ENCODE measurements around the gene FBXL19. TPM values are rescaled to one million over a fixed set of nuclear protein-coding genes. Genes with fewer than 3 reads are reported as not detected.

Gene FBXL19
- total and polyA plus RNA-seq, 2 of the 13 experiments (the other 11 are each of a cell fraction or from before 2014, with no cell fraction given): 6.0 to 13.7 TPM

- TF ChIP-seq ZBTB44 (CRISPR knock-in tag; IDR thresholded peaks at IDR 0.05) (peak; percentile 72; the same call in 1 of the 2 replicates), THAP9 (CRISPR knock-in tag; IDR thresholded peaks at IDR 0.05; ENCODE audit: borderline replicate concordance) (peak; percentile 83; the same call in 1 of the 2 replicates), ZNF777 (CRISPR knock-in tag; IDR thresholded peaks at IDR 0.05) (no peak; the same call in 1 of the 2 replicates), ZNF12 (CRISPR knock-in tag; IDR thresholded peaks at IDR 0.05) (no peak), ZNF782 (CRISPR knock-in tag; IDR thresholded peaks at IDR 0.05; ENCODE audit: borderline replicate concordance) (no peak; the same call in 1 of the 2 replicates), HOMEZ (CRISPR knock-in tag; IDR thresholded peaks at IDR 0.05; ENCODE audit: low read depth) (no peak), ZSCAN25 (CRISPR knock-in tag; IDR thresholded peaks at IDR 0.05) (0 out of 2 replicates have a peak, but pooled peaks have one; percentile 44), ZNF891 (CRISPR knock-in tag; IDR thresholded peaks at IDR 0.05) (0 out of 2 replicates have a peak, but pooled peaks have one; percentile 42), MEIS1 (CRISPR knock-in tag; IDR thresholded peaks at IDR 0.05; ENCODE audit: borderline replicate concordance) (no peak), HOXA3 (CRISPR knock-in tag; IDR thresholded peaks at IDR 0.05) (peak; percentile 42), ZNF572 (CRISPR knock-in tag; IDR thresholded peaks at IDR 0.05) (0 out of 2 replicates have a peak, but pooled peaks have one; percentile 60), DNMT3B (CRISPR knock-in tag; conservative IDR thresholded peaks at IDR 0.05) (no peak), TSC22D2 (CRISPR knock-in tag; IDR thresholded peaks at IDR 0.05; ENCODE audit: borderline replicate concordance) (peak; percentile 88; the same call in 1 of the 2 replicates), EP300 (IDR thresholded peaks at IDR 0.05; ENCODE audit: low read depth in 2 of 2, low read length in 2 of 2) (no peak), EP300 (CRISPR knock-in tag; IDR thresholded peaks at IDR 0.05; ENCODE audit: borderline replicate concordance) (peak; percentile 59; the same call in 1 of the 2 replicates), ADNP (CRISPR knock-in tag; IDR thresholded peaks at IDR 0.05) (no peak), KLF15 (CRISPR knock-in tag; IDR thresholded peaks at IDR 0.05; ENCODE audit: borderline replicate concordance) (no peak), ZNF709 (CRISPR knock-in tag; IDR thresholded peaks at IDR 0.05) (no peak), FOXO4 (CRISPR knock-in tag; conservative IDR thresholded peaks at IDR 0.05) (no peak)
Observed at GRCh38 chr16:30922960-30923535, 324 bp upstream of the FBXL19 start (continued).

Data from HepG2 (cell line).